Measurements from ENCODE around the gene C4orf17.

Gene C4orf17

GRCh38 chr4:99587309-99587708 is 76.5 kb downstream of the C4orf17 start:
- Histone ChIP-seq H4K20me1 (ENCODE audit: low read depth, low read length) (no peaks in the 10 kb centered on the region), H3F3A (ENCODE audit: insufficient read depth) (no peaks in the 10 kb centered on the region), H3K9me3 (ENCODE audit: insufficient read depth, low read length) (no peaks in the 10 kb centered on the region), H3K4me3 (ENCODE audit: insufficient read depth, low read length, poor library complexity, severe bottlenecking) (no peak overlapping the region), H3K27ac (ENCODE audit: low read depth, low read length) (no peak overlapping the region), H3K9me2 (replicated peaks; ENCODE audit: insufficient read depth, low read length) (no peaks in the 10 kb centered on the region), H3K9ac (ENCODE audit: low read length) (no peak overlapping the region), H3K27me3 (ENCODE audit: low read length) (no peaks in the 10 kb centered on the region), H3K36me3 (ENCODE audit: low read length) (no peaks in the 10 kb centered on the region), H2AFZ (ENCODE audit: low read depth, low read length, severe bottlenecking) (no peak overlapping the region), H3K4me2 (ENCODE audit: low read depth, low read length, poor library complexity, severe bottlenecking) (no peak overlapping the region), H3K79me2 (ENCODE audit: insufficient read depth, low read length) (no peaks in the 10 kb centered on the region)
- TF ChIP-seq EZH2phosphoT487 (conservative IDR thresholded peaks at IDR 0.05; ENCODE audit: low read length): no peak
- no peak for TF ChIP-seq CTCF (IDR thresholded peaks at IDR 0.05; ENCODE audit: insufficient read depth, low read length, poor library complexity, severe bottlenecking)

DNA sequence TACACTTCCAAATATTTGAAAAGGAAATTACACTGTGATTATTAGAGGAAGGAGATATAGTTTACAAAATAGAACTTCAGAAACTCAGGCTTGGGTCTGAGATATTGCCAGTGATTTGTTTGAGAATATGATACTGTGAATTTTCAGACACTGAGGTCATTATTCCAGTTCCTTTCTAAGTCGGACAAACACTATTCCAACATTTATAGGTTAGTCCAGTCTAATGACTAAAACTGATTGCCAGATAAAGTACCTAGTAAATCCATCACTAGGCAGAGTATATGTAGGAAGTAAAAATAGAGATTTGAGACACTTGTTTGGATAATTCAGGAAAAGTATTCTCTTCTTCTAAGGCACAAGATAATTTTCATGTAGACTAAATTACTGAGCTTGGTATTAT is 77.0 kb downstream of the C4orf17 start:
- no peak overlapping the region for H3K9ac ChIP-seq (ENCODE audit: low read length)
- H3K9me2 ChIP-seq (replicated peaks; ENCODE audit: insufficient read depth, low read length): no peaks in the 10 kb centered on the region
- no peak for TF ChIP-seq CTCF (IDR thresholded peaks at IDR 0.05; ENCODE audit: insufficient read depth, low read length, poor library complexity, severe bottlenecking)
- H3K79me2 ChIP-seq (ENCODE audit: insufficient read depth, low read length): no peaks in the 10 kb centered on the region
- no peaks in the 10 kb centered on the region for H3F3A ChIP-seq (ENCODE audit: insufficient read depth)
- no peak overlapping the region for H2AFZ ChIP-seq (ENCODE audit: low read depth, low read length, severe bottlenecking)
- H3K9me3 ChIP-seq (ENCODE audit: insufficient read depth, low read length): no peaks in the 10 kb centered on the region
- no peak overlapping the region for H3K27ac ChIP-seq (ENCODE audit: low read depth, low read length)
- H3K27me3 ChIP-seq (ENCODE audit: low read length): no peaks in the 10 kb centered on the region
- H3K4me3 ChIP-seq (ENCODE audit: insufficient read depth, low read length, poor library complexity, severe bottlenecking): no peak overlapping the region
- no peak overlapping the region for H3K4me2 ChIP-seq (ENCODE audit: low read depth, low read length, poor library complexity, severe bottlenecking)
- no peaks in the 10 kb centered on the region for H4K20me1 ChIP-seq (ENCODE audit: low read depth, low read length)
- H3K36me3 ChIP-seq (ENCODE audit: low read length): no peaks in the 10 kb centered on the region

GRCh38 chr4:99591757-99592156 is 80.9 kb downstream of the C4orf17 start:
- Histone ChIP-seq H4K20me1 (ENCODE audit: low read depth, low read length) (no peaks in the 10 kb centered on the region), H3K27me3 (ENCODE audit: low read length) (no peaks in the 10 kb centered on the region), H2AFZ (ENCODE audit: low read depth, low read length, severe bottlenecking) (no peak overlapping the region), H3K79me2 (ENCODE audit: insufficient read depth, low read length) (no peaks in the 10 kb centered on the region), H3K36me3 (ENCODE audit: low read length) (no peaks in the 10 kb centered on the region), H3F3A (ENCODE audit: insufficient read depth) (no peaks in the 10 kb centered on the region), H3K4me3 (ENCODE audit: insufficient read depth, low read length, poor library complexity, severe bottlenecking) (no peak overlapping the region), H3K9me3 (ENCODE audit: insufficient read depth, low read length) (no peaks in the 10 kb centered on the region), H3K4me2 (ENCODE audit: low read depth, low read length, poor library complexity, severe bottlenecking) (no peak overlapping the region), H3K9me2 (replicated peaks; ENCODE audit: insufficient read depth, low read length) (no peaks in the 10 kb centered on the region), H3K9ac (ENCODE audit: low read length) (no peak overlapping the region), H3K27ac (ENCODE audit: low read depth, low read length) (no peak overlapping the region)
- TF ChIP-seq EZH2phosphoT487 (conservative IDR thresholded peaks at IDR 0.05; ENCODE audit: low read length): no peak
- TF ChIP-seq CTCF (IDR thresholded peaks at IDR 0.05; ENCODE audit: insufficient read depth, low read length, poor library complexity, severe bottlenecking): no peak
